LoVo (cell line): ENCODE measurements around the gene CAMK2D.

Source experiments
- DNase-seq: peaks from one replicate; pipeline ENCODE4 v3.0.0-alpha.2; 2016; ENCODE audit warnings: low spot score

CAMK2D gene

DNA sequence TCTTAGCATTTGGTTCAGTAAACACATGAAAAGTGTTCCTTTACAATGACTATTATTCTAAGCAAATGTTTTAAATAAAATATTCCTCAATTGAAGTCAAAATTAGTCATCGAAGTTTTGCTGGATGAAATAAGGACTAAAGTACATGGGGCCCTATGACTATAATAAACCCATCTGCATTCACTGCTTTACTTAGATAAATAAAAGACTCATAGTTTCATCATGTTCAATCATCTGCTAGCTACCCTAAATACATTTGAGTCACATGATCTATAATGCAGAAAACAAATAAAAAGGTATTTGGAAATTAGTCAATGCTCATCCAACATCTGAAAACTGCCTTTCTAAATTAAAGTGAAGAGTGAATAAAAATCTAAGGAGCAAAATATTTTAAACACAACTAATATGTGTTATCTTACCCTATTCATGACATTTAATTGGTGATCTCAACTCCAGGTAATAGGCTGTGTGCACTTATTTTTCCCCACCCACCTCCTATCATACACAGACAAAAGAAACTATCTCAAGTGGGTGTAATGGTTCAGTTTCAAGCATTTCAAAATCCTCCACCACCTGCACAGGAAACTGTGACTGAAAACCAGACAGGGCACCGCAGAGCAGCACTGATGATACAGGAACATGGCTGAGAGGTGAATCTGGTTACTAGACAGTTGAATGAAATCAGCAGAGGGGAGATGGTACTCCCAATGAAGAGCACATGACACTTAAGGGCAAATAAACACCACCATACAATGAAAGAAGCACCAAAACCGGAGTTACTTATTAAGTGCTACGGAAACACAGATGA, 78.6 kb downstream of the CAMK2D start:
- DNase-seq, result no peak

DNA sequence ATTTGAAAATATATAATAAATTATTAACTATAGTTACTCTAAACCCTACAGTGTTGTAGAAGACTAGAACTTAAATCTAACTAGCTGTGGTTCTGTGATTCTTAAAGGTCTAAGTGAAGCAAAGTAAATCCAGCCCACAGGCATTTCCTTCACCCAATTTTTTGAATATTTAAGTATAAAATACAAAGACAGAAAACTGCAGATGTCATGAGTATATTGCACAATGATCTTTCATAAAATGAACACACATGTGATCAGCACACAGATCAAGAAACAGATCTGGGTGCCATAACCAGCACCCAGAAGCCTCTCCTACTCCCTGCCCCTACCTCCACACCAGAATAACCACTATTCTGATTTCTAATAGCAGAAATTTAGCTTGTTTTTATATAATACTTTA, 82.9 kb downstream of the CAMK2D start:
- DNase-seq, result no peak

- no peak for DNase-seq
Measured at GRCh38 chr4:113677325-113677724, 84.2 kb downstream of the CAMK2D start.

DNA sequence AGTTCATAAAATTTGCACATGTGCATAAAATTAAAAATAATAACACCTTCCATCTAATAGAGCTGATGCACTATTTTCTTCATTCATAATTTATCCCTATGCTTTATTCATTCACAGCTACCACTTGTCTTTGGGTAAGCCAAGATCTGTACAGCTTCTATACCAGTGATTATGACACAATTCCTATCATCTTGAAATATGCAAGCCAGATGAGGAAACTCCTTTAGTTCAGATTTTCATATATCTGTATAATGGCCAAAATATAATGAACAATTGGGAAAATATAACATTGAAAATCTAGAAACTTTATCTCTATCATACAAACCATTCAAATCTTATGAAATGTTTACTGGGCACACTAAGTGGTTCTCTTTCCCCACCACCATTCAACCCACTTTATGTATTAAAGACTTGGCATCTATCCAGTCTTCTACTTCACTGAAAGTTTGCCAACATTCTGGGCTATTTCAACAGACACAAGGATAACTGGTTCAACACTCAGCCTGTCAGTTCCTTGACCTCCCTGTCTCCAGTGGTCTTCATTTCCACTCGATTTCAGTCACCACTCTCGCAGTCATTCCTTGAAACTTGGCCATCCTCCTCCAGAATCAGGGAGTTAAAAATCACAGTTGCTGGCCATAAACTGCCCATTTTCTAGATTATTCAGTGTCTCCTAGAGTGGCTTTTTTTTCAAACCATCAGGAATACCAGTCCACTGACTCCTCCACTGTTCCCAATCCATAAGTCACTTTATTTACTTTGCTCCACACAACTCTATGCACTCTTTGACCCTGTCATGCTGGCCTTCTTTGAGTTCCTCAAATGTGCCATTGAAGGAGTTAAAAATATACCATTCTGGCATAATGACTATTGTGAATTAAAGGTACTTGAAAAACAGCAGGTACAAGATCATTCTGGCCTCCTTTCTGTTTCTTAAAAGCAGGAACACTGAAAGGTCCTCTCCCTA, 85.5 kb downstream of the CAMK2D start:
- no peak for DNase-seq

GRCh38 chr4:113674733-113675132, 86.8 kb downstream of the CAMK2D start:
- no peak for DNase-seq

DNA sequence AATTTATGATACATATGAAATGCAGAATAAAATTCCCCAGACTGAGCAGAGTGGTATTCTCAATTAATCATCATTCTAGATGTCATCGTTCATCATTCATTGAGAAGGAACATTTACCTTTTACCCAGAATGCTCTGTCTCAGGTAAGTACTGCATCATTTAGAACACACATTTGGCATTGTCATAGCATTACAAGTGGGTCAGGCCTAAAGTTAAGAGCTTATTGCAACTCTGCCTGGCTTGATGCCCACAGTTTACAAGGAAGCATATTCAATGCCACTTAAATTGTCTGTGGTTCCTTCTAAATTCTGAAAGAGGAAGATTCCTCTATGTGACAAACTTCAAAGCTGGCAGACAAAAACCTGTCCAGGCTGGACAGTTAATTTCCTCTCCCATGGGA, 87.3 kb downstream of the CAMK2D start:
- DNase-seq, result no peak

DNA sequence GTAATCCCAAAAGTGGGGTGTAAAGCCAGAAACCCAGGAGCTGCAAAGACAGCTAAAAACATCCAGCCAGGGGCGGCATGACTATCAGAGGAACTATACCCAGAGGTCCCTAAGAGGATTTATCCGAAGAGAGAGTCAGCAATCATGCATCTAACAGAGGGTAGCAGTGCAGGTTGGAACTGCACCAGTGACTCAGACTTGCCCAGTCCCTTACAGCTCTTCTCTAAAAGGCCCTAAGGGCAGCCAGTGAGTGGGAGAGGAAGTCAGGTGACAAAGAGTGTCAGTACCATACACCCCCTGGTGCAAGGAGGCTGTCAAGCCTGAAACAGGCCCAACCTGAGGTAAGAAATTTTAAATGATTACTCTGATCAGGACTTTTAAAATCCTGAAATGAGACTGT, 88.1 kb downstream of the CAMK2D start:
- DNase-seq, result no peak

GRCh38 chr4:113666386-113667114, 95.0 kb downstream of the CAMK2D start:
- DNase-seq, result no peak

- no peak for DNase-seq
Measured at GRCh38 chr4:113665036-113665435, 96.5 kb downstream of the CAMK2D start.

DNA sequence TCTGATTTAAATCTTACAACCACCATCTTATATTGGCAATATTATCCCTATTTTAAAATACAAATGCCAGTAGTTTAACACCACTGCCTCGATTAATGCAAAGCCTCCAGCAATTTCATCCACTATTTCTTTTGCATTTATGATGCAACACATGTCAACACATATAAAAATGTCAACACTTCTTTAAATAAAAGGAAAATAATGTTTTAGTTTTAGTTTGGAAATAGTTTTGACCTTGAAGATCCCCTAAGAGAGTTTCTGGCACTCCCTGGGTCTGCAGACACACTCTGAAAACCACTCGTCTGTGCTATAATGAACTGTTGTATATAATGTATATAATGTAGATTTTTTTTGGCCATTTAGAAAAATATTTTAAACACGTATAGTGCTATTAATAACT, 99.0 kb downstream of the CAMK2D start:
- no peak for DNase-seq

GRCh38 chr4:113659127-113659526, 102.4 kb downstream of the CAMK2D start:
- DNase-seq, result no peak

- no peak for DNase-seq
Measured at GRCh38 chr4:113657586-113658233, 103.8 kb downstream of the CAMK2D start.

GRCh38 chr4:113653871-113654270, 107.7 kb downstream of the CAMK2D start:
- no peak for DNase-seq

DNA sequence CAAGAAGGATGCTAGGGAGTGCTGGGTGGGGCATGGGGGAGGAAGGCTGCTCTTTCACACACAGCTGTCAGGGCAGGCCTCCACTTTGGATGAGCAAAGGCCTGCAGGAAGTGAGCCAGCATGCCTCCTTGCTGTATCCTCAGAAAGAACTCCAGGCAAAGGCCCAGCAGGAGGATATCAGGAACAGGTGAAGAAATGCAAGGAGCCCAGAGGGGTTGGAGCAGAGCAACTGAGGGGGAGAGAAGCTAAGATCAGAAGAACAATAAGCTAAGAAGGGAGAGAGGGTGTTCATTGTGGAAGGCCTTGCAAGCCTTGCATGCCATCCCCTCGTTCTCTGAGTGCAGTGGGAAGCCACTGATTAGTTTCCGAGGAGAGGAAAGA, 115.1 kb downstream of the CAMK2D start:
- peak; percentile 39 for DNase-seq

DNA sequence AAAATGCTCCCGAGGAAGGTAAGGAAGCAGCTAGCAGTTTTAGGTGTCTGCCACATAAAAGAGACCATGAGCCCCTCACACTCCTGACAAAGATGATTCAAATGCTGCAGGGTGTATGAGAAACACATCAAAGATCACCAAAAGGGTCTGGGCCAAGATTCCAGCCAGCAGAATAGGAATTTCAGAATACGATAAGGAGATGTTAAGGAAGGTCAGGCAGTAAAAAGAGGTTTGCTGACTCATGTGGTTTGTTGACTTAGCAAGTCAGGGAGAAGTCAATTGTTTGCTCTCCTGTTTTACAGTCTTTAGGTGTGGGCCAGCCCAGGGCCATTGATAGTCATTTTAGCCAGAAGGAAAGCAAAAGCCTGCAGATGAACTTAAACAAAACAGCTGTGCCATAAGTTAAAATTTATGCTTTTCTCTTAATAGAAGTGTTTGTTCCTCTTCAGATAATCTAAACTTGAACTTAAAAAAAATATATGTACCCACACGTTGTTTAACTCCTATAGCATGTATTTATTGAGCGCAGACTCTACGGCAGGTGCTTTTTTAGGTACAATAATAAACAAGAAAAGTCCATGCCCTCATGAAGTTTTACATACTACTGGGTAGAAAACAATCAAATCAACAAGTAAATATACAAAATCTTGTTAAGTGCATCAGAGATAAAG, 115.6 kb downstream of the CAMK2D start:
- peak; percentile 90 for DNase-seq

- no peak for DNase-seq
Measured at GRCh38 chr4:113645288-113645687, 116.2 kb downstream of the CAMK2D start.

DNA sequence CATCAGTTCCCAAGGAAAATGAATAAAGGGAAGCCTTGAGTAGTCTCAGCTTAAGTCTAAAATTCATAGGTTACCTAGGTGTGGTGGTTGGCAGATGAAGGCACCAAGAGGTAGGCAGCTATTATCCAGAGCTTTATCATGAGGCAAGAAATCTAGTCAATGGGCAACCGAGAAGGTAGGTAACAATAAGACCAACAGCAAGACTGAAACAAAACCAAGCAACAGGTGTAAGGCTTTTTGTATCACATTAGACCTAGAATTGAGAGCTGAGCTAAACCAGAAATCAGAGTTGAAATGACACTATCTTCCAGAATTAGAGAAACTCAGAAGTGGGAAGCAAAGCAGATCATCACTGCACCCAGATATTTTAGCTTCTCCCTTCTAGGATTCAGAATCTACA, 117.1 kb downstream of the CAMK2D start:
- DNase-seq, result no peak

DNA sequence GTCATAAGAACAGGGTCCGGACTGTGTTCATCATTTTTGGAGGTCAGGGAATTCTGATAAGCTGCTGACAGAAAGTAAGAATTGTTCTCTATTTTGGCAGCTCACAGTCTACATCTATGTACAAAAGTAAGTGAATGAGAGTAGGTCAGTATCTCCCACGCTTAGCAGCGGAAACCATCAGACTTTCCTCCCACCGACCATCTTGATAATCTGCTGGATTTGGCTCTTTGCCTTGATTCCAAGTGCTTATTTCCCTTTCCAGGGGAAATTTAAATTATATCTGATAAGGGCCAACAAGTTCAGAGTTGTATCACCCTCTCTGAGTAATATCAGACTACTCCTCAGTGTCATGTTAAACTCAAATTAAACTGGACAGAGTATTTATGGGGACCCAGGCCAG, 118.0 kb downstream of the CAMK2D start:
- DNase-seq, result no peak

GRCh38 chr4:113641025-113641431, 120.5 kb downstream of the CAMK2D start:
- peak; percentile 56 for DNase-seq

- DNase-seq, result no peak
Measured at GRCh38 chr4:113639326-113639725, 122.2 kb downstream of the CAMK2D start.

DNA sequence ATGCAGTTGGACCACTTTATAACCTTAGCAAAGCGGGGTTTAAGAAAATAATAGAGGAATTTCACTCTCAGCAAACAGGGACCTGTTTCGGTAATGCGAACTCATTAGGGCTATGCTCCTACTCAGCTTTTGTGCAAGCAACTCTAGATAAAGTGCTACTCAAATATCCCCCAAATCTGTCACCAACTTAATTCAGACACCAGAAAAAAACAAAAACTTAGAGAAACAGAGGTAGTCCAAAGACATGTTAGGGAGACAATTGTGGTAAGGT, 123.0 kb downstream of the CAMK2D start:
- DNase-seq, result no peak
